GM18505 (cell line): Measurements from ENCODE around the gene CHD8.
A peak's percentile ranks its signal among the peaks of the same experiment; 100 is the strongest.
"Not testable (repeated sequence)": the region's sequence is repeated elsewhere in the genome, so short reads cannot be mapped to it uniquely, and the experiment has no call there.

Experiments
- ATAC-seq: cut with Tn5 transposase; IDR thresholded peaks from one replicate; pipeline ENCODE4 v1.9.1; 2021; ENCODE audit not compliant: unreplicated experiment
- POLR2A ChIP-seq: IDR thresholded peaks from 4 replicates; pipeline ENCODE4 v1.6.1; 2011; ENCODE audit warnings: borderline replicate concordance; ENCODE audit not compliant: insufficient read depth, insufficient read length; ENCODE audit errors: extremely low read depth

The CHD8 gene

GRCh38 chr14:21476523-21476924 lies 20.6 kb upstream of the CHD8 start:
- no peak for ATAC-seq
- TF ChIP-seq POLR2A = peak; percentile 61

- no peak for ATAC-seq
- no peak for TF ChIP-seq POLR2A
Measured at GRCh38 chr14:21475767-21476522, 20.0 kb upstream of the CHD8 start.

- ATAC-seq = no peak
- no peak for TF ChIP-seq POLR2A
Measured at GRCh38 chr14:21467616-21468015, 11.7 kb upstream of the CHD8 start.

- TF ChIP-seq POLR2A = no peak
- peak; percentile 20 for ATAC-seq
Measured at GRCh38 chr14:21455592-21455911, 371 bp downstream of the CHD8 start.

- no peak for ATAC-seq
Measured at GRCh38 chr14:21454843-21455544, 929 bp downstream of the CHD8 start.

GRCh38 chr14:21449899-21450216 lies 6.1 kb downstream of the CHD8 start:
- no peak for ATAC-seq
- TF ChIP-seq POLR2A = no peak

More at GRCh38 chr14:21454843-21455544, 929 bp downstream of the CHD8 start:
- TF ChIP-seq POLR2A = no peak

- not testable (repeated sequence) for ATAC-seq
Measured at GRCh38 chr14:21442657-21443056, 13.3 kb downstream of the CHD8 start.

GRCh38 chr14:21440859-21441258 lies 15.1 kb downstream of the CHD8 start:
- ATAC-seq = no peak
- no peak for TF ChIP-seq POLR2A

GRCh38 chr14:21437063-21437901 lies 18.6 kb downstream of the CHD8 start:
- ATAC-seq = peak; percentile 98

GRCh38 chr14:21436567-21437062 lies 19.3 kb downstream of the CHD8 start:
- no peak for ATAC-seq
- TF ChIP-seq POLR2A = no peak

More at GRCh38 chr14:21437063-21437901, 18.6 kb downstream of the CHD8 start:
- peak; percentile 61 for TF ChIP-seq POLR2A

- no peak for TF ChIP-seq POLR2A
- ATAC-seq = no peak
Measured at GRCh38 chr14:21431126-21431525, 24.8 kb downstream of the CHD8 start.

GRCh38 chr14:21428930-21429329 lies 27.0 kb downstream of the CHD8 start:
- no peak for ATAC-seq
- TF ChIP-seq POLR2A = no peak

GRCh38 chr14:21426692-21427091 lies 29.2 kb downstream of the CHD8 start:
- TF ChIP-seq POLR2A = no peak
- no peak for ATAC-seq

- no peak for ATAC-seq
- no peak for TF ChIP-seq POLR2A
Measured at GRCh38 chr14:21419528-21419927, 36.4 kb downstream of the CHD8 start.

GRCh38 chr14:21415329-21415728 lies 40.6 kb downstream of the CHD8 start:
- TF ChIP-seq POLR2A = no peak
- ATAC-seq = no peak
